Stomach (tissue), 9 donors: Measurements from ENCODE around the gene TCF12. TPM values are rescaled to one million over a fixed set of nuclear protein-coding genes. Genes with fewer than 3 reads are reported as not detected.

Source experiments
- DNase-seq, 2 donors: peaks; one replicate each; pipeline versions ENCODE4 v3.0.0 to v3.0.0-alpha.2; 2013 to 2019
- H3K27ac ChIP-seq, 5 donors: fragments of 200-600 bp in 4 of 5; sonication (generic) in 4 of 5; one replicate each; pipeline ENCODE4 v1.5.1; 2013 to 2019; ENCODE audit warnings: mild to moderate bottlenecking in 1 of 5, moderate library complexity in 1 of 5
- H3K27me3 ChIP-seq, 3 donors: fragments of 200-600 bp; sonication (generic); one replicate each; pipeline ENCODE4 v1.5.1; 2017 to 2019; ENCODE audit warnings: mixed run types in 1 of 3
- H3K36me3 ChIP-seq, 4 donors: fragments of 200-600 bp; sonication (generic); 1 replicate in 3 of 4; 2 replicates in 1 of 4; pipeline ENCODE4 v1.5.1; 2016 to 2019
- H3K4me1 ChIP-seq, 4 donors: fragments of 200-600 bp; sonication (generic); one replicate each; pipeline ENCODE4 v1.5.1; 2016 to 2019
- H3K4me3 ChIP-seq, 4 donors: fragments of 200-600 bp; sonication (generic) in 3 of 4; one replicate each; pipeline ENCODE4 v1.5.1; 2016 to 2019; ENCODE audit warnings: mild to moderate bottlenecking in 1 of 4
- H3K9me3 ChIP-seq, 4 donors: fragments of 200-600 bp; sonication (generic); one replicate each; pipeline ENCODE4 v1.5.1; 2016 to 2019
- CTCF ChIP-seq, 7 experiments: fragments of 450-650 bp in 4 of 7; fragments of 200-600 bp in 3 of 7; sonication (generic) in 3 of 7; IDR thresholded peaks; one replicate each; pipeline ENCODE4 v1.5.1; 2016 to 2019; ENCODE audit warnings: antibody characterized with exemption in 7 of 7, control low read depth in 2 of 7, mild to moderate bottlenecking in 1 of 7
- EP300 ChIP-seq: sonication (generic); formaldehyde crosslinking; IDR thresholded peaks from one replicate; pipeline ENCODE4 v1.6.1; 2017; ENCODE audit warnings: antibody characterized with exemption
- POLR2A ChIP-seq, 4 donors: fragments of 450-650 bp; IDR thresholded peaks; one replicate each; pipeline ENCODE4 v1.6.1; 2016; ENCODE audit warnings: antibody characterized with exemption in 4 of 4, control low read depth in 2 of 4, mild to moderate bottlenecking in 1 of 4, moderate library complexity in 1 of 4
- POLR2AphosphoS5 ChIP-seq, 3 donors: sonication (generic); formaldehyde crosslinking; IDR thresholded peaks; one replicate each; pipeline ENCODE4 v1.6.1; 2016; ENCODE audit warnings: antibody characterized with exemption in 3 of 3
- WGBS, 5 donors: extraction: QIAGEN DNeasy Blood & Tissue Kit in 3 of 5; methylation state at CpG; one replicate each; pipeline versions ENCODE4 v1.1.5 to v1.1.7; 2013 to 2018; 5-methylcytosine and 5-hydroxymethylcytosine counted together
- intact Hi-C: fragments of 100-400 bp; cut with DNase I; formaldehyde crosslinking; loops from one replicate; pipeline ENCODE4 v1.15.1; 2023; ENCODE audit warnings: low total_unique reads
- polyA plus RNA-seq, 3 donors: library from polyadenylated mRNA; stranded (reverse); fragments of 200-250 nt; gene quantifications; one replicate each; pipeline ENCODE4 v1.2.3, GENCODE V29; 2013
- total RNA-seq, 5 donors: library from RNA; depleted of rRNA; stranded (reverse); fragments of >200 nt; gene quantifications; one replicate each; pipeline versions ENCODE4 v1.1.0 to v1.2.3, GENCODE V29; 2014 to 2016
- donor health status: healthy with polysubstance abuse.
- donor health status: Bipolar disorder and iron deficiency.
- donor health status: healthy.

Gene TCF12
- total and polyA plus RNA-seq, 8 donors, result 11.2 to 462 (median 130) TPM

- TF ChIP-seq CTCF (IDR thresholded peaks at IDR 0.05) (no peak), POLR2AphosphoS5 (IDR thresholded peaks at IDR 0.05) (no peak), POLR2A (IDR thresholded peaks at IDR 0.05) (no peak), EP300 (no peak)
- 80 to 87% (median 86%) methylated on average over 2 of the region's 2 CpGs for WGBS, 5 donors
- Histone ChIP-seq H3K4me3 (no peak overlapping the region), H3K36me3 (peaks cover 0 to 13% (median 6%) of the 10 kb centered on the region in 4 donors), H3K4me1 (no peaks in the 10 kb centered on the region), H3K9me3 (no peaks in the 10 kb centered on the region), H3K27ac (no peak overlapping the region), H3K27me3 (no peaks in the 10 kb centered on the region)
- intact Hi-C loops, result no loop called here
- no peak for DNase-seq
Measured at GRCh38 chr15:57098896-57099295, 180.5 kb downstream of the TCF12 start.

- no peak overlapping the region for H3K27ac ChIP-seq
- H3K27me3 ChIP-seq, result no peaks in the 10 kb centered on the region
- intact Hi-C loops, result no loop called here
- no peaks in the 10 kb centered on the region for H3K9me3 ChIP-seq
- 89 to 94% (median 92%) methylated on average over 4 of the region's 4 CpGs for WGBS, 5 donors
- TF ChIP-seq CTCF (IDR thresholded peaks at IDR 0.05) (no peak), POLR2A (IDR thresholded peaks at IDR 0.05) (no peak), EP300 (no peak), POLR2AphosphoS5 (IDR thresholded peaks at IDR 0.05) (no peak)
- H3K4me3 ChIP-seq, result no peak overlapping the region
- H3K36me3 ChIP-seq, result peaks cover 0 to under 1% (median 0%) of the 10 kb centered on the region in 4 donors
- no peak for DNase-seq
- H3K4me1 ChIP-seq, result no peaks in the 10 kb centered on the region
Measured at GRCh38 chr15:57100136-57100539, 181.7 kb downstream of the TCF12 start.

- Histone ChIP-seq H3K4me3 (no peak overlapping the region), H3K9me3 (no peaks in the 10 kb centered on the region), H3K27me3 (no peaks in the 10 kb centered on the region), H3K36me3 (no peaks in the 10 kb centered on the region), H3K27ac (no peak overlapping the region), H3K4me1 (no peaks in the 10 kb centered on the region)
- WGBS, 5 donors, result 83 to 89% (median 88%) methylated on average over 5 of the region's 5 CpGs
- TF ChIP-seq POLR2A (IDR thresholded peaks at IDR 0.05) (no peak), CTCF (IDR thresholded peaks at IDR 0.05) (no peak), EP300 (no peak), POLR2AphosphoS5 (IDR thresholded peaks at IDR 0.05) (no peak)
- DNase-seq, result no peak
- intact Hi-C loops, result no loop called here
Measured at GRCh38 chr15:57102858-57103257, 184.4 kb downstream of the TCF12 start.

- peaks cover 0 to 21% (median under 1%) of the 10 kb centered on the region in 4 donors for H3K4me1 ChIP-seq
- H3K4me3 ChIP-seq, result no peak overlapping the region
- no peaks in the 10 kb centered on the region for H3K9me3 ChIP-seq
- H3K27me3 ChIP-seq, result no peaks in the 10 kb centered on the region
- TF ChIP-seq EP300 (no peak), CTCF (IDR thresholded peaks at IDR 0.05) (no peak), POLR2AphosphoS5 (IDR thresholded peaks at IDR 0.05) (no peak), POLR2A (IDR thresholded peaks at IDR 0.05) (no peak)
- 92 to 100% (median 94%) methylated on average over 2 of the region's 2 CpGs for WGBS, 5 donors
- intact Hi-C loops, result no loop called here
- no peaks in the 10 kb centered on the region for H3K36me3 ChIP-seq
- DNase-seq, result no peak
- no peak overlapping the region for H3K27ac ChIP-seq
Measured at GRCh38 chr15:57108296-57108695, 189.9 kb downstream of the TCF12 start.
